Measurements from ENCODE around the gene SLC22A24.

The SLC22A24 gene

GRCh38 chr11:63144121-63144520 is at the start of gene SLC22A24:
SLC22A24 (minus strand) TSS chr11:63144221; CDS start chr11:63143779, 442 bp downstream.
- TF ChIP-seq ZNF8 (CRISPR knock-in tag; IDR thresholded peaks at IDR 0.05), result no peak
- no peak for TF ChIP-seq ZFP3 (CRISPR knock-in tag; IDR thresholded peaks at IDR 0.05)
- TF ChIP-seq ZNF565 (CRISPR knock-in tag; conservative IDR thresholded peaks at IDR 0.05; ENCODE audit: low read depth), result no peak
- no peak for ATAC-seq

- ATAC-seq, result no peak
- TF ChIP-seq CSDC2 (CRISPR knock-in tag; IDR thresholded peaks at IDR 0.05) (no peak), ZNF8 (CRISPR knock-in tag; IDR thresholded peaks at IDR 0.05) (no peak), TCF4 (CRISPR knock-in tag; IDR thresholded peaks at IDR 0.05; ENCODE audit: borderline replicate concordance) (no peak), GLIS3 (CRISPR knock-in tag; IDR thresholded peaks at IDR 0.05) (no peak), OSR1 (CRISPR knock-in tag; IDR thresholded peaks at IDR 0.05) (no peak), ZFP30 (CRISPR knock-in tag; IDR thresholded peaks at IDR 0.05) (no peak), SNAI2 (CRISPR knock-in tag; IDR thresholded peaks at IDR 0.05) (no peak), ZNF70 (CRISPR knock-in tag; IDR thresholded peaks at IDR 0.05) (no peak), ZNF565 (CRISPR knock-in tag; conservative IDR thresholded peaks at IDR 0.05; ENCODE audit: low read depth) (no peak), TOX (CRISPR knock-in tag; IDR thresholded peaks at IDR 0.05; ENCODE audit: borderline replicate concordance) (no peak), BACH2 (CRISPR knock-in tag; IDR thresholded peaks at IDR 0.05; ENCODE audit: borderline replicate concordance) (no peak), PPARA (CRISPR knock-in tag; IDR thresholded peaks at IDR 0.05; ENCODE audit: borderline replicate concordance) (no peak), CSRNP3 (CRISPR knock-in tag; IDR thresholded peaks at IDR 0.05) (no peak), ESRRG (CRISPR knock-in tag; IDR thresholded peaks at IDR 0.05) (no peak), CREB5 (CRISPR knock-in tag; IDR thresholded peaks at IDR 0.05; ENCODE audit: low read depth) (no peak), RARB (CRISPR knock-in tag; IDR thresholded peaks at IDR 0.05) (no peak), ARNTL (CRISPR knock-in tag; IDR thresholded peaks at IDR 0.05; ENCODE audit: borderline replicate concordance, low read depth) (no peak), ZFP3 (CRISPR knock-in tag; IDR thresholded peaks at IDR 0.05) (no peak), PATZ1 (CRISPR knock-in tag; IDR thresholded peaks at IDR 0.05; ENCODE audit: borderline replicate concordance) (no peak), ZC3H10 (CRISPR knock-in tag; IDR thresholded peaks at IDR 0.05) (no peak)
These were observed 36.5 kb upstream of the SLC22A24 start for GRCh38 chr11:63180536-63180935.

GRCh38 chr11:63179432-63180041 is 35.5 kb upstream of the SLC22A24 start:
- ATAC-seq, result no peak
- TF ChIP-seq ISL1 (CRISPR knock-in tag; IDR thresholded peaks at IDR 0.05) (no peak), ZNF565 (CRISPR knock-in tag; conservative IDR thresholded peaks at IDR 0.05; ENCODE audit: low read depth) (no peak), CSRNP3 (CRISPR knock-in tag; IDR thresholded peaks at IDR 0.05) (no peak), GLIS3 (CRISPR knock-in tag; IDR thresholded peaks at IDR 0.05) (no peak), TSHZ2 (CRISPR knock-in tag; IDR thresholded peaks at IDR 0.05) (no peak), CREB5 (CRISPR knock-in tag; IDR thresholded peaks at IDR 0.05; ENCODE audit: low read depth) (no peak), ARNTL (CRISPR knock-in tag; IDR thresholded peaks at IDR 0.05; ENCODE audit: borderline replicate concordance, low read depth) (no peak), SNAI2 (CRISPR knock-in tag; IDR thresholded peaks at IDR 0.05) (no peak), PATZ1 (CRISPR knock-in tag; IDR thresholded peaks at IDR 0.05; ENCODE audit: borderline replicate concordance) (no peak)

Measured in SK-N-SH treated with all-trans-retinoic acid at 6 μM for 48 hours (cell line).